H9 (cell line): ENCODE data around the gene PLD1. TPM values are rescaled to one million over a fixed set of nuclear protein-coding genes. Genes with fewer than 3 reads are reported as not detected.

Experiments used
- DNase-seq: peaks from one replicate; pipeline ENCODE4 v3.0.0-alpha.2; 2017
- H2AFZ ChIP-seq: one replicate; pipeline ENCODE4 v1.6.1; 2013; ENCODE audit warnings: mild to moderate bottlenecking, low read length, control low read depth, moderate library complexity
- H2AK5ac ChIP-seq: 2 replicates; pipeline ENCODE4 v1.6.1; 2013; ENCODE audit warnings: low read length, control low read depth, mixed read lengths; ENCODE audit not compliant: insufficient read length
- H2BK120ac ChIP-seq: one replicate; pipeline ENCODE4 v1.6.1; 2013; ENCODE audit warnings: low read depth, mild to moderate bottlenecking, low read length, control low read depth, inconsistent platforms; ENCODE audit not compliant: poor library complexity, severe bottlenecking
- H2BK12ac ChIP-seq: 2 replicates; pipeline ENCODE4 v1.6.1; 2013; ENCODE audit warnings: low read length, control low read depth, mixed read lengths, low read depth; ENCODE audit not compliant: insufficient read length
- H2BK15ac ChIP-seq: 2 replicates; pipeline ENCODE4 v1.6.1; 2013; ENCODE audit warnings: low read depth, low read length, control low read depth
- H2BK20ac ChIP-seq: one replicate; pipeline ENCODE4 v1.6.1; 2013; ENCODE audit warnings: low read depth, mild to moderate bottlenecking, low read length, control low read depth, inconsistent platforms; ENCODE audit not compliant: poor library complexity, severe bottlenecking
- H2BK5ac ChIP-seq: 2 replicates; pipeline ENCODE4 v1.6.1; 2013; ENCODE audit warnings: low read length, control low read depth, mixed read lengths; ENCODE audit not compliant: insufficient read length
- H3K14ac ChIP-seq: 2 replicates; pipeline ENCODE4 v1.6.1; 2013; ENCODE audit warnings: low read length, control low read depth; ENCODE audit not compliant: insufficient read depth
- H3K18ac ChIP-seq: 2 replicates; pipeline ENCODE4 v1.6.1; 2013; ENCODE audit warnings: low read depth, mild to moderate bottlenecking, mixed read lengths, low read length, control low read depth; ENCODE audit not compliant: insufficient read length
- H3K23ac ChIP-seq: 2 replicates; pipeline ENCODE4 v1.6.1; 2013; ENCODE audit warnings: low read length, control low read depth, mixed read lengths, low read depth; ENCODE audit not compliant: insufficient read length
- H3K23me2 ChIP-seq: 2 replicates; pipeline ENCODE4 v1.6.1; 2013; ENCODE audit warnings: low read depth, mild to moderate bottlenecking, mixed read lengths, low read length, control low read depth; ENCODE audit not compliant: insufficient read length, poor library complexity, severe bottlenecking
- H3K27ac ChIP-seq: 2 replicates; pipeline ENCODE4 v1.5.1; 2013; ENCODE audit warnings: low read length, control low read depth, mixed read lengths, low read depth; ENCODE audit not compliant: insufficient read length
- H3K27me3 ChIP-seq: 2 replicates; pipeline ENCODE4 v1.6.1; 2013; ENCODE audit warnings: low read length, control low read depth, inconsistent platforms; ENCODE audit not compliant: insufficient read depth
- H3K4ac ChIP-seq: 2 replicates; pipeline ENCODE4 v1.6.1; 2013; ENCODE audit warnings: low read depth, mild to moderate bottlenecking, control low read depth, inconsistent platforms, low read length, moderate library complexity
- H3K4me1 ChIP-seq: 2 replicates; pipeline ENCODE4 v1.6.1; 2013; ENCODE audit warnings: low read length, control low read depth, inconsistent platforms; ENCODE audit not compliant: insufficient read depth
- H3K4me2 ChIP-seq: 2 replicates; pipeline ENCODE4 v1.6.1; 2013; ENCODE audit warnings: low read length, control low read depth, mixed read lengths; ENCODE audit not compliant: insufficient read length, insufficient read depth
- H3K56ac ChIP-seq: 2 replicates; pipeline ENCODE4 v1.6.1; 2013; ENCODE audit warnings: low read depth, mild to moderate bottlenecking, mixed read lengths, low read length, control low read depth; ENCODE audit not compliant: insufficient read length
- H3K79me1 ChIP-seq: 2 replicates; pipeline ENCODE4 v1.6.1; 2013; ENCODE audit warnings: low read depth, mild to moderate bottlenecking, moderate library complexity, low read length, control low read depth, inconsistent platforms; ENCODE audit not compliant: insufficient read depth, poor library complexity, severe bottlenecking
- H3K79me2 ChIP-seq: 2 replicates; pipeline ENCODE4 v1.6.1; 2013; ENCODE audit warnings: low read length, control low read depth, inconsistent platforms; ENCODE audit not compliant: insufficient read depth
- H3K9ac ChIP-seq: 2 replicates; pipeline ENCODE4 v1.6.1; 2013; ENCODE audit warnings: low read length, control low read depth, mixed read lengths; ENCODE audit not compliant: insufficient read length; ENCODE audit errors: extremely low read depth
- H3K9me3 ChIP-seq: one replicate; pipeline ENCODE4 v1.6.1; 2013; ENCODE audit warnings: low read depth, low read length, inconsistent platforms; ENCODE audit not compliant: control insufficient read depth
- H3T11ph ChIP-seq: one replicate; pipeline ENCODE4 v1.6.1; 2013; ENCODE audit warnings: mild to moderate bottlenecking, low read length, control low read depth, inconsistent platforms
- H4K20me1 ChIP-seq: one replicate; pipeline ENCODE4 v1.6.1; 2013; ENCODE audit not compliant: control insufficient read depth, insufficient read length, insufficient read depth
- H4K5ac ChIP-seq: 2 replicates; pipeline ENCODE4 v1.6.1; 2013; ENCODE audit warnings: low read depth, mild to moderate bottlenecking, mixed read lengths, low read length, control low read depth; ENCODE audit not compliant: insufficient read length
- H4K8ac ChIP-seq: replicated peaks from 2 replicates; pipeline ENCODE4 v1.6.1; 2013; ENCODE audit warnings: low read length, control low read depth, mixed read lengths, low read depth; ENCODE audit not compliant: insufficient read length
- H4K91ac ChIP-seq: 2 replicates; pipeline ENCODE4 v1.6.1; 2013; ENCODE audit warnings: low read depth, mild to moderate bottlenecking, moderate library complexity, mixed read lengths, low read length, control low read depth; ENCODE audit not compliant: insufficient read length
- H3K27ac Mint-ChIP-seq, 3 experiments: 2 replicates in 2 of 3; 3 replicates in 1 of 3; pipeline ENCODE4 v1.8.0; 2020 to 2021; ENCODE audit warnings: mixed read lengths in 3 of 3, mild to moderate bottlenecking in 1 of 3, moderate library complexity in 1 of 3
- H3K27me3 Mint-ChIP-seq: 2 replicates; pipeline ENCODE4 v1.8.0; 2021; ENCODE audit warnings: low read depth, mild to moderate bottlenecking, moderate library complexity, mixed read lengths
- H3K36me3 Mint-ChIP-seq, 3 experiments: 2 replicates in 2 of 3; 3 replicates in 1 of 3; pipeline ENCODE4 v1.8.0; 2020 to 2021; ENCODE audit warnings: low read depth in 3 of 3, mixed read lengths in 3 of 3; ENCODE audit not compliant: insufficient read depth in 1 of 3
- H3K4me1 Mint-ChIP-seq, 2 experiments: 2 replicates each; pipeline ENCODE4 v1.8.0; 2020; ENCODE audit warnings: mixed read lengths in 2 of 2
- H3K4me3 Mint-ChIP-seq, 2 experiments: 2 replicates in 1 of 2; 3 replicates in 1 of 2; pipeline ENCODE4 v1.8.0; 2020 to 2021; ENCODE audit warnings: mild to moderate bottlenecking in 2 of 2, mixed read lengths in 2 of 2, moderate library complexity in 1 of 2
- H3K9me3 Mint-ChIP-seq, 2 experiments: 2 replicates in 1 of 2; 3 replicates in 1 of 2; pipeline ENCODE4 v1.8.0; 2020; ENCODE audit warnings: mild to moderate bottlenecking in 2 of 2, mixed read lengths in 2 of 2, moderate library complexity in 1 of 2
- WGBS: extraction: QIAGEN DNeasy Blood & Tissue Kit; methylation state at CpG from one replicate; pipeline ENCODE4 v1.1.7; 2013; ENCODE audit warnings: missing lambda C conversion rate, low lambda C conversion rate, mixed read lengths; ENCODE audit not compliant: insufficient read length; ENCODE audit errors: extremely low coverage; 5-methylcytosine and 5-hydroxymethylcytosine counted together
- total RNA-seq: library from RNA; stranded (reverse); gene quantifications from 2 replicates; pipeline ENCODE4 v1.2.1, GENCODE V29; 2021
- TF ChIP-seq, protein P1 (sequence below): fragments of 200-600 bp; sonication (generic); conservative IDR thresholded peaks from 3 replicates; pipeline ENCODE4 v1.8.0; 2021; ENCODE audit warnings: antibody characterized with exemption, mild to moderate bottlenecking

Gene PLD1
- total RNA-seq, 1 experiment from 2014 or later, result 1.8 TPM

DNA sequence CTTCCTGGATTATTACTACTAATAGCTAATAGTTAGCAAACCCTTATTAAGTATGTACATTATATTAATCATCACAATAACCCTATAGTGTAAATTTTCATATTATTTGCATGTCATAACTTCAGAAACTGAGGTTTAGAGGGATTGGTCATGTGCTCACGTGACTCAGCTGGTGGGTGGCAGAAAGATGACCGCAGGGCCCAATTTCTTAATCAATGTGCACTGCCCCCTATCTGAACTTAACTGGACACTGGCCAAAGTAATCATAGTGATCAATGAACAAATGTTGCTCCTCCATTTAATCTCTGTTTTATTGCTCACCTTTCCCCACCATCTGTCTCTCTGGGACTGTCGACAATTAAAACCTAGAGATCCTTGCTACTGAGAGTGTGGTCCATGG, 52.2 kb downstream of the PLD1 start:
- no peak overlapping the region for H3K18ac ChIP-seq
- no peak overlapping the region for H3K9ac ChIP-seq
- H2AK5ac ChIP-seq, result no peak overlapping the region
- no peak overlapping the region for H2BK12ac ChIP-seq
- H4K8ac ChIP-seq, result no peak overlapping the region
- no peak overlapping the region for H4K91ac ChIP-seq
- DNase-seq, result no peak
- Mint-ChIP-seq H3K27me3 (peaks cover 2% of the 10 kb centered on the region; the same call in 1 of the 2 replicates), H3K9me3 (no peaks in the 10 kb centered on the region), H3K4me3 (no peak overlapping the region), H3K27ac (no peak overlapping the region), H3K4me1 (peaks cover 0 to 4% of the 10 kb centered on the region in 2 experiments; a peak in 2 of 4 replicates), H3K36me3 (no peaks in the 10 kb centered on the region)
- no peaks in the 10 kb centered on the region for H3K27me3 ChIP-seq
- H3K23me2 ChIP-seq, result no peaks in the 10 kb centered on the region
- no peak overlapping the region for H3K56ac ChIP-seq
- no peak overlapping the region for H3K4ac ChIP-seq
- H2AFZ ChIP-seq, result no peak overlapping the region
- H3K9me3 ChIP-seq, result no peaks in the 10 kb centered on the region
- no peak overlapping the region for H3K23ac ChIP-seq
- no CpG with 5 or more reads among the region's 3 CpGs for WGBS
- TF ChIP-seq, protein P1, sequence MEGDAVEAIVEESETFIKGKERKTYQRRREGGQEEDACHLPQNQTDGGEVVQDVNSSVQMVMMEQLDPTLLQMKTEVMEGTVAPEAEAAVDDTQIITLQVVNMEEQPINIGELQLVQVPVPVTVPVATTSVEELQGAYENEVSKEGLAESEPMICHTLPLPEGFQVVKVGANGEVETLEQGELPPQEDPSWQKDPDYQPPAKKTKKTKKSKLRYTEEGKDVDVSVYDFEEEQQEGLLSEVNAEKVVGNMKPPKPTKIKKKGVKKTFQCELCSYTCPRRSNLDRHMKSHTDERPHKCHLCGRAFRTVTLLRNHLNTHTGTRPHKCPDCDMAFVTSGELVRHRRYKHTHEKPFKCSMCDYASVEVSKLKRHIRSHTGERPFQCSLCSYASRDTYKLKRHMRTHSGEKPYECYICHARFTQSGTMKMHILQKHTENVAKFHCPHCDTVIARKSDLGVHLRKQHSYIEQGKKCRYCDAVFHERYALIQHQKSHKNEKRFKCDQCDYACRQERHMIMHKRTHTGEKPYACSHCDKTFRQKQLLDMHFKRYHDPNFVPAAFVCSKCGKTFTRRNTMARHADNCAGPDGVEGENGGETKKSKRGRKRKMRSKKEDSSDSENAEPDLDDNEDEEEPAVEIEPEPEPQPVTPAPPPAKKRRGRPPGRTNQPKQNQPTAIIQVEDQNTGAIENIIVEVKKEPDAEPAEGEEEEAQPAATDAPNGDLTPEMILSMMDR, result no peak
- no peak overlapping the region for H2BK20ac ChIP-seq
- H3K27ac ChIP-seq, result no peak overlapping the region
- no peak overlapping the region for H3K4me2 ChIP-seq
- no peak overlapping the region for H4K5ac ChIP-seq
- H3K4me1 ChIP-seq, result no peaks in the 10 kb centered on the region; the same call in 1 of the 2 replicates
- no peak overlapping the region for H2BK15ac ChIP-seq
- H4K20me1 ChIP-seq, result no peaks in the 10 kb centered on the region
- no peaks in the 10 kb centered on the region for H3K79me2 ChIP-seq
- no peak overlapping the region for H3T11ph ChIP-seq
- no peaks in the 10 kb centered on the region for H3K79me1 ChIP-seq
- no peak overlapping the region for H2BK5ac ChIP-seq
- no peak overlapping the region for H3K14ac ChIP-seq
- H2BK120ac ChIP-seq, result no peak overlapping the region
